Liver (tissue), 3 donors: ENCODE measurements around the gene EVA1B.

ENCODE experiments used
- FOXA2 ChIP-seq: IDR thresholded peaks from 2 replicates; pipeline ENCODE4 v1.6.1; 2016; ENCODE audit warnings: antibody characterized with exemption
- GABPA ChIP-seq, 2 donors: IDR thresholded peaks in 1 of 2; conservative IDR thresholded peaks in 1 of 2; 2 replicates each; pipeline ENCODE4 v1.6.1; 2016; ENCODE audit warnings: antibody characterized with exemption in 2 of 2, mild to moderate bottlenecking in 1 of 2, moderate library complexity in 1 of 2
- RAD21 ChIP-seq, 2 donors: IDR thresholded peaks; 2 replicates each; pipeline ENCODE4 v1.6.1; 2016; ENCODE audit warnings: antibody characterized with exemption in 2 of 2, mild to moderate bottlenecking in 2 of 2
- REST ChIP-seq: IDR thresholded peaks from 2 replicates; pipeline ENCODE4 v1.6.1; 2016; ENCODE audit warnings: antibody characterized with exemption, mild to moderate bottlenecking
- RXRA ChIP-seq, 2 donors: IDR thresholded peaks; 2 replicates each; pipeline ENCODE4 v1.6.1; 2017 to 2018; ENCODE audit warnings: antibody characterized with exemption in 2 of 2, mild to moderate bottlenecking in 1 of 2
- TF ChIP-seq, protein P1 (sequence below): fragments of 150-350 bp; IDR thresholded peaks from 2 replicates; pipeline ENCODE4 v1.5.1; 2017; ENCODE audit warnings: improper control_type of control experiment, low read depth, low read length; ENCODE audit not compliant: missing input control
- TF ChIP-seq, protein P2 (sequence below): IDR thresholded peaks from 2 replicates; pipeline ENCODE4 v1.6.1; 2016; ENCODE audit warnings: antibody characterized with exemption
- TF ChIP-seq, protein P3 (sequence below): IDR thresholded peaks from 2 replicates; pipeline ENCODE4 v1.6.1; 2016; ENCODE audit warnings: antibody characterized with exemption
- donor health status: healthy.
- donor health status: healthy.

GRCh38 chr1:36320767-36321118 lies 2.7 kb downstream of the EVA1B start:
- TF ChIP-seq GABPA (IDR thresholded peaks at IDR 0.05 in 1 of 2, conservative IDR thresholded peaks at IDR 0.05 in 1 of 2) (no peak), RXRA (IDR thresholded peaks at IDR 0.05) (no peak), FOXA2 (no peak), REST (no peak), RAD21 (IDR thresholded peaks at IDR 0.05) (no peak)
- TF ChIP-seq, protein P1, sequence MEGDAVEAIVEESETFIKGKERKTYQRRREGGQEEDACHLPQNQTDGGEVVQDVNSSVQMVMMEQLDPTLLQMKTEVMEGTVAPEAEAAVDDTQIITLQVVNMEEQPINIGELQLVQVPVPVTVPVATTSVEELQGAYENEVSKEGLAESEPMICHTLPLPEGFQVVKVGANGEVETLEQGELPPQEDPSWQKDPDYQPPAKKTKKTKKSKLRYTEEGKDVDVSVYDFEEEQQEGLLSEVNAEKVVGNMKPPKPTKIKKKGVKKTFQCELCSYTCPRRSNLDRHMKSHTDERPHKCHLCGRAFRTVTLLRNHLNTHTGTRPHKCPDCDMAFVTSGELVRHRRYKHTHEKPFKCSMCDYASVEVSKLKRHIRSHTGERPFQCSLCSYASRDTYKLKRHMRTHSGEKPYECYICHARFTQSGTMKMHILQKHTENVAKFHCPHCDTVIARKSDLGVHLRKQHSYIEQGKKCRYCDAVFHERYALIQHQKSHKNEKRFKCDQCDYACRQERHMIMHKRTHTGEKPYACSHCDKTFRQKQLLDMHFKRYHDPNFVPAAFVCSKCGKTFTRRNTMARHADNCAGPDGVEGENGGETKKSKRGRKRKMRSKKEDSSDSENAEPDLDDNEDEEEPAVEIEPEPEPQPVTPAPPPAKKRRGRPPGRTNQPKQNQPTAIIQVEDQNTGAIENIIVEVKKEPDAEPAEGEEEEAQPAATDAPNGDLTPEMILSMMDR = no peak
- TF ChIP-seq, protein P2, sequence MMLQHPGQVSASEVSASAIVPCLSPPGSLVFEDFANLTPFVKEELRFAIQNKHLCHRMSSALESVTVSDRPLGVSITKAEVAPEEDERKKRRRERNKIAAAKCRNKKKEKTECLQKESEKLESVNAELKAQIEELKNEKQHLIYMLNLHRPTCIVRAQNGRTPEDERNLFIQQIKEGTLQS = no peak
- TF ChIP-seq, protein P3, sequence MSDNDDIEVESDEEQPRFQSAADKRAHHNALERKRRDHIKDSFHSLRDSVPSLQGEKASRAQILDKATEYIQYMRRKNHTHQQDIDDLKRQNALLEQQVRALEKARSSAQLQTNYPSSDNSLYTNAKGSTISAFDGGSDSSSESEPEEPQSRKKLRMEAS = no peak
